Ramos (cell line): ENCODE measurements around the gene LRRC8C.

ENCODE experiments used
- in situ Hi-C: fragments of 300-500 bp; cut with MboI; formaldehyde crosslinking; loops from one replicate; pipeline ENCODE4 v1.14.3; 2022; ENCODE audit warnings: low sequenced_read_pairs; ENCODE audit not compliant: unreplicated experiment

LRRC8C gene

GRCh38 chr1:89757532-89757931, 124.6 kb downstream of the LRRC8C start:
- in situ Hi-C loops, result loop anchor here (5.0 kb wide), 1 partner anchor 130 kb away; no protein-coding TSS in a partner anchor

DNA sequence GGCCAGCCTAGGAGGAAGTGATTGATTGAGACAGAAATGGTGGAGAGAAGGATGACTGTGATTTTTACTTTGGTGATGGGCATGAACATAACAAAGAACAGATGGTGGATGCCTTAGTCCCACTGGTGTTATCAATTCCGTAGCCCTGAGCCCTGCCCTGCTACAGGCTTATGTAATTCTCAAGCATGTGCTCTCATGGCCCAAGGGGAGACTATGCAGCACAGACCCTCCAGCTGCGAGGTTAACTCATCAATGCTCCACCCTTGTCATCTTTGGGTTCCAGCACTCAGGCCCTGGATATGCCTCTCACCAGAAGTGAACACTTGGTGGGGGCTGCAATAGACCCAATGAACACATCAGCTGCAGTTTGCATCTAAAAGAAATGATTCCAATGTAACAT, 125.2 kb downstream of the LRRC8C start:
- in situ Hi-C loops, result loop anchor here (5.0 kb wide), 1 partner anchor 131 kb away; no protein-coding TSS in a partner anchor

DNA sequence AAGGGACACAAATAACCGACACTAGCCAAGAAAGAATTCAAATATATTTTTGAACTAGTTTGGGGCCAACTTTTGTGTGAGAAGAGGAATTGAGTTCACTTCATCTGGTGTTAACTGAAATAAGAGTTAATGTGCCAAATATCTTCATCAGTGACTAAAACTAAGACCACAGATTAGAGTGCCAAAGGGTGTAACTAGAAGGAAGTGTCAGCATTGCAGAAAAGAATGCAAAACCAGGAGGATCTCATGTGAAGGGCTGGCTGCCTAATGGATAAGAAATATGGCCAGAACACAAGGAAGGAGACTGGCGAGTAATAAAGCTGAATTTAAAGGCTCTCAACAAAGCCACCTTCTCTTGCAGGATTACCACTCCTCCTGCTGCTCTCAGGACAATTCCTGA, 126.1 kb downstream of the LRRC8C start:
- in situ Hi-C loops, result loop anchor here (5.0 kb wide), 1 partner anchor 132 kb away; no protein-coding TSS in a partner anchor

DNA sequence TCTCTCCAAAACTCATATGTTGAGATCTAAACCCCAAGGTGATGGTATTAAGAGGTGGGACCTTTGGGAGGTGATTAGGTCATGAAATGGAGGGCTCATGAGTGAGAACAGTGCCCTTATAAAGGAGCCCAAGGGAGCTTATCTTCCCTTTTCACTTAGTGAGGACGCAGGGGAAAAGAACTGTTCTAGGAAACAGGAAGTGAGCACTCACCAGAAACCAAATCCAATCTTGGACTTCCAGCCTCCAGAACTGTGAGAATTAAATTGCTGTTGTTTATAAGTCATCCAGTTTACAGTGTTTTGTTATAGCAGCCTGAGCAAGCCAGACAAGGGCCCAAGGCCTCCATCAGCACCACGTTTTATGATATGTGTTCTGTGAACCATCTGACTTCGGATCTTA, 127.6 kb downstream of the LRRC8C start:
- in situ Hi-C loops, result no loop called here

GRCh38 chr1:89761338-89761737, 128.4 kb downstream of the LRRC8C start:
- in situ Hi-C loops, result no loop called here

DNA sequence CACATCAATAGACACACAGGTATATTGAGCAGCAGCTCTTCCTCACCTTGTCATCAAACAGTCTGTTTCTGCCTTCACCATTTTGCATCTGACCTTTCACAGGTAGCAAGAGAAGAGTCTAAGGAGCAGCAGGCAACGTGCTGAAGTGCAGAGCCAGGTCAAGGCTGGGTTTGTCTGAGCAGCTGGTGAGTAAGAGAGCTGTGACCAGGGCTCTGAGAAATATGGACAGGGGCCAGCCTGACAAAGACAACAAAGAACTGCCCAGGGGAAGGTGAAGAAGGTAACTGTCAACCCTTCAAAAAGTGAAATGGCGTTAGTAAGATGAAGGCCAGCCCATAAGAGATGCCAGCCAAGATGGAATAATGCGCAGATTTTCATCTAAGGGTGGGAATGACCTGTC, 129.0 kb downstream of the LRRC8C start:
- in situ Hi-C loops, result no loop called here

GRCh38 chr1:89762386-89762778, 129.5 kb downstream of the LRRC8C start:
- in situ Hi-C loops, result no loop called here

DNA sequence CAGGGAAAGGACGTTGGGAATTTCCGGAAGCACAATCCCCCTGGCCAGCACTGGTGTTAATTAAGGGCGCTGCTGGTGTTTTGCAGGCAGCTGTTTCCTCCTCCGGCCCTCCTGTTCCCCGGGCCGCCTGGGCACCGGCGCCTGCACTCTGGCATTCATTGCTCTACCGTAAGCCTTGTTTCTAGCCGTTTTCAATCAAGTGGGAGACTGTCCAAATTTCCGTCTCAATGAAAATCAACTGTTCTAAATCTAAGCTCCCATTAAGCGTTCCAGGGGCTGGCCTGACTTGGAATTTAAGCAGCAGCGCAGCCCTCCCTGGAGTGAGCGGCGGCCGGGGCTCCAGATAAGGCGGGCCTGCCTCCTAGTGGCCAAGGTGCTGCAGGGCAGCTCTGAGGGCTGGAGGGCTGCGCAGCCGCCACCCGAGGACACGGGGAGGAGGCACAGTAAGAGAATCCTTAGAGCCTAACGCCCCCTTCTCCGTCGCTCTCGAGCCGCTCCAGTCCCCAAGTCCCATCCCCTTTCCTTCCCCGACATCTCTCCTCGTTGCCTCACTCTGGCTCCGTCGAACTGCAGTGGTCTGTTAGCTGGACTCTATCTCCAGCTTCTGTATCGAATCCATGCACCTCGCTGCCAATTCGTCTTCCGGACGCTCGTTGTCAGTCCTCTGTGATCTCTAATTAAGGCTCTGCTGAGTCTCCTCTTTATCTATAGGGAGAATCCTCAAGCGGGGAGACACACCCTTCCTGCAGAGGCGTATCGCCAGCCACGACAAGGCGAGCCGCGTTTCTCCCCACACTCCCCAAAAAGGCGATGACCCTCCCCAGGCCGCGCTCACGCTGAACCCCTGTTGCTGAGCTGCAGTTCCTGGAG, 130.1 kb downstream of the LRRC8C start:
- in situ Hi-C loops, result no loop called here

GRCh38 chr1:89763649-89763986, 130.7 kb downstream of the LRRC8C start:
- in situ Hi-C loops, result no loop called here

GRCh38 chr1:89765774-89766173, 132.9 kb downstream of the LRRC8C start:
- in situ Hi-C loops, result no loop called here

- in situ Hi-C loops, result no loop called here
Observed at GRCh38 chr1:89767618-89768017, 134.7 kb downstream of the LRRC8C start.
